ENCODE data around the gene PPP1R13B.

Gene PPP1R13B

DNA sequence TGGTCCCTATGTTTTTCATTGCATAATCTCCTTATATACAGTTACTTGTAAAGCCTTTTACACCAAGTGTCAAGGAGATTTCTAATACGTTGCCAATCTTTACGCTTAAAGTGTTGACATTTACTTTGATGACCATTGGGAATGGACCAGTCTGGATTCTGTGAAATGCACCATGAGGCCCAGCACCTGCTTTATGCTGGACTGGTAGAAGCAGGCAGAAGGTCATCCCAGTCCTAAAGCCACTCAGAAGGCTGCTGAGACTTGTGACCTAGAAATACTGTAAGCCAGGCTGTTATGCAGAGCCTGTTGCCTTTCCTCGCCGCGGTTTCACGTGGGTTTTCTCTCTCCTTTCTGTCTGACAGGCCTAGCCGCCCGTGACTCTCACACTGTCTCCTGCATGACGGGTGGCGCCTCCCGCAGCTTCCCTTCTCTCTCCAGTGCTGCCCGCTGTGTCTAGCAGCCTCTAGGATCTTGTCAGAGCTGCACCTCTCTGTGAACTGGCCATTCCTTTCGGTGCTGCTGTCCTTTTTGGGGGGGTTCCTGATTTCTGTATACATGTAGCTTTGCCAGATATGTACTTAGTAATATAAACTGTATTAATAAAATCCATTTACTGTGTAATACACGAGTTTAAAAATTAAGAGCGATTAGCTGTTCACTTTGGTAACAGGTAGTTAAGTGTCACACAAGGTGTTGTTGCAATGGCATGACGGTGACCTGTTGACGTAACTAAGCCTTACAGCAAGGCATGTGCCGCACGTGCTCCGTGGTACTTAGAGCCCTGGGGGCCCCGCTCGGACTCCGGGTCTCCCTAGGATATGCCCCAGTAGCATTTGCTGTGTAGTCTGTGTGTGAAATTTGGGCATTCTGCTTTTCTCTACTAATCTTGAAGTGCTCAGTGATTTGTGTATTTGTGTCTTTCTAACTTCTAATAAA, 161.8 kb downstream of the PPP1R13B start:
- no peak for DNase-seq (ENCODE audit: low read depth in 2 of 2)

GRCh38 chr14:103684871-103685270, 162.5 kb downstream of the PPP1R13B start:
- no peak for DNase-seq (ENCODE audit: low read depth in 2 of 2)

DNA sequence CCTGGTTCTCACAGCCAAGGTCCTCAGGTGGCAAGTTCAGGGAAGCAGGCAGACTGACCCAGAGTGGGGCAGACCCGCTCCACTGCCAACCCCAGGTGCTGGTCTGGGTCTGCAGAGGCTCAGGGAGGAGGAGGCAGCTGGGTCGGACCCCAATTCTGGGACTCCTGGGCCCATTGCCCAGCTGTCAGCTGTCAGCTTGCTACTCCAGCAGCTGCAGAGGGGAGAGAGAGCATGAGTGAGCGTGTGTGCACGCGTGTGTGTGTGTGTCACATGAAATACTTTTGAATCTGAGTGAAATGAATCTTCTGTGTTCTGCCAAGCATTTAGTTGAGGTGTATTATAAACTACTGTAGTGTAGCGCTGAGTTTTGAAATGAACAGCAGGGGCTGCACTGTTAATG, 162.9 kb downstream of the PPP1R13B start:
- no peak for DNase-seq (ENCODE audit: low read depth in 2 of 2)

Data from fibroblast of skin of left quadriceps (primary cell).